GM06990 (cell line): ENCODE measurements around the gene DCTN5.

ENCODE experiments used
- DNase-seq: peaks from one replicate; pipeline ENCODE4 v3.0.0-alpha.2; 2011; ENCODE audit not compliant: insufficient read length; ENCODE audit errors: extremely low read depth
- H3K27me3 ChIP-seq: replicated peaks from 2 replicates; pipeline ENCODE4 v1.6.0; 2011; ENCODE audit warnings: low read length; ENCODE audit not compliant: control insufficient read depth, insufficient read depth
- H3K36me3 ChIP-seq: 2 replicates; pipeline ENCODE4 v1.5.1; 2011; ENCODE audit warnings: low read length; ENCODE audit not compliant: control insufficient read depth, insufficient read depth
- H3K4me3 ChIP-seq: replicated peaks from 2 replicates; pipeline ENCODE4 v1.5.1; 2011; ENCODE audit warnings: low read depth, mild to moderate bottlenecking, control low read depth, low read length
- CTCF ChIP-seq: IDR thresholded peaks from 2 replicates; pipeline ENCODE4 v1.5.1; 2011; ENCODE audit warnings: low read length, control low read depth, mild to moderate bottlenecking, inconsistent platforms; ENCODE audit not compliant: insufficient read depth, poor library complexity, severe bottlenecking

DCTN5 gene

GRCh38 chr16:23692190-23692837 is 51.0 kb downstream of the DCTN5 start:
- Histone ChIP-seq H3K27me3 (no peaks in the 10 kb centered on the region), H3K4me3 (no peak overlapping the region), H3K36me3 (peaks cover 22% of the 10 kb centered on the region)
- DNase-seq, result no peak
- TF ChIP-seq CTCF, result no peak

GRCh38 chr16:23694265-23694643 is 53.0 kb downstream of the DCTN5 start:
- no peaks in the 10 kb centered on the region for H3K27me3 ChIP-seq
- no peak overlapping the region for H3K4me3 ChIP-seq
- DNase-seq, result no peak
- TF ChIP-seq CTCF, result no peak
- peaks cover 13% of the 10 kb centered on the region for H3K36me3 ChIP-seq

- peaks cover 7% of the 10 kb centered on the region for H3K36me3 ChIP-seq
- DNase-seq, result peak; percentile 54
- no peak overlapping the region for H3K4me3 ChIP-seq
- no peak for TF ChIP-seq CTCF
- H3K27me3 ChIP-seq, result no peaks in the 10 kb centered on the region
Measured at GRCh38 chr16:23694644-23695373, 53.5 kb downstream of the DCTN5 start.

GRCh38 chr16:23695756-23696155 is 54.5 kb downstream of the DCTN5 start:
- DNase-seq, result no peak
- no peak for TF ChIP-seq CTCF
- H3K4me3 ChIP-seq, result no peak overlapping the region
- H3K36me3 ChIP-seq, result peaks cover 2% of the 10 kb centered on the region
- no peaks in the 10 kb centered on the region for H3K27me3 ChIP-seq

GRCh38 chr16:23699100-23699499 is 57.8 kb downstream of the DCTN5 start:
- Histone ChIP-seq H3K4me3 (no peak overlapping the region), H3K27me3 (no peaks in the 10 kb centered on the region), H3K36me3 (no peaks in the 10 kb centered on the region)
- DNase-seq, result no peak
- TF ChIP-seq CTCF, result no peak
